Measurements from ENCODE around the gene SNTG2. TPM values are rescaled to one million over a fixed set of nuclear protein-coding genes. Genes with fewer than 3 reads are reported as not detected.

SNTG2 gene
- total and polyA plus RNA-seq, 2 donors (not counting 3 experiments of a cell fraction or from before 2014, with no cell fraction given): not detected

GRCh38 chr2:1340141-1340512 is 389.5 kb downstream of the SNTG2 start:
- intact Hi-C loops (cut with micrococcal nuclease): no loop called here
- no peaks in the 10 kb centered on the region for H3K4me1 ChIP-seq (ENCODE audit: control insufficient read depth, extremely low read depth, insufficient read depth, low read length)
- no peak overlapping the region for H3K9ac ChIP-seq (replicated peaks; ENCODE audit: extremely low read depth, insufficient read depth, low read length)
- dilution Hi-C loops (cut with MboI; ENCODE audit: extremely low pct_ligation_motif_present, low sequenced_read_pairs): no loop called here
- ChIA-PET CTCF (no interaction called here), POLR2A (no interaction called here)
- H3K27ac ChIP-seq (ENCODE audit: insufficient read depth, low read depth, low read length): no peak overlapping the region
- H3K4me2 ChIP-seq (ENCODE audit: insufficient read depth, low read length): no peak overlapping the region
- no peaks in the 10 kb centered on the region for H3K9me1 ChIP-seq (replicated peaks; ENCODE audit: control insufficient read depth, extremely low read depth, insufficient read depth, low read length)
- TF ChIP-seq POLR2A (IDR thresholded peaks at IDR 0.05; ENCODE audit: low read depth, low read length) (no peak), EZH2 (IDR thresholded peaks at IDR 0.05; ENCODE audit: borderline replicate concordance, low read depth, low read length, severe bottlenecking) (no peak), POLR2AphosphoS5 (IDR thresholded peaks at IDR 0.05; ENCODE audit: insufficient read depth, low read depth, low read length) (no peak), MAX (IDR thresholded peaks at IDR 0.05; ENCODE audit: insufficient read depth, insufficient read length) (no peak), JUN (IDR thresholded peaks at IDR 0.05; ENCODE audit: borderline replicate concordance, insufficient read depth, insufficient read length, low read depth) (no peak), FOS (IDR thresholded peaks at IDR 0.05; ENCODE audit: borderline replicate concordance, insufficient read depth, low read length) (no peak), GATA2 (IDR thresholded peaks at IDR 0.05; ENCODE audit: insufficient read depth, insufficient read length, low read depth, low read length) (no peak), MYC (IDR thresholded peaks at IDR 0.05; ENCODE audit: low read depth, low read length) (no peak), CTCF (IDR thresholded peaks at IDR 0.05; ENCODE audit: extremely low read depth in 1 of 2, insufficient read depth in 1 of 2, low read depth in 1 of 2, low read length in 2 of 2) (no peak)
- no peaks in the 10 kb centered on the region for H3K36me3 ChIP-seq (ENCODE audit: control insufficient read depth in 2 of 2, extremely low read depth in 1 of 2, insufficient read depth in 2 of 2, low read length in 2 of 2)
- H2AFZ ChIP-seq (ENCODE audit: low read depth, low read length): no peak overlapping the region
- no peak overlapping the region for H3K4me3 ChIP-seq (replicated peaks in 1 of 3; ENCODE audit: insufficient read depth in 1 of 3, low read depth in 1 of 3, low read length in 3 of 3)
- H4K20me1 ChIP-seq (replicated peaks; ENCODE audit: control insufficient read depth, extremely low read depth, insufficient read depth, low read length): no peaks in the 10 kb centered on the region
- no peaks in the 10 kb centered on the region for H3K9me3 ChIP-seq (replicated peaks; ENCODE audit: control insufficient read depth, insufficient read depth, low read length)
- no peaks in the 10 kb centered on the region for H3K79me2 ChIP-seq (ENCODE audit: control insufficient read depth, insufficient read depth, low read length)
- BruUV-seq (replicated peaks): no TSS peak
- no peak for FAIRE-seq
- no peaks in the 10 kb centered on the region for H3K27me3 ChIP-seq (ENCODE audit: control insufficient read depth in 2 of 2, insufficient read depth in 2 of 2, low read length in 2 of 2)
- DNase-seq (ENCODE audit: low read depth, low spot score): no peak
